Ectodermal cell (in vitro differentiated cells): ENCODE data around the gene KANSL3.
A peak's percentile ranks its signal among the peaks of the same experiment; 100 is the strongest.
"Not testable (repeated sequence)": the region's sequence is repeated elsewhere in the genome, so short reads cannot be mapped to it uniquely, and the experiment has no call there.

Experiments used
- H3K27ac ChIP-seq: 2 replicates; pipeline ENCODE4 v1.7.0; 2013; ENCODE audit warnings: mild to moderate bottlenecking, low read depth, low read length; ENCODE audit not compliant: insufficient read depth, poor library complexity, severe bottlenecking
- H3K27me3 ChIP-seq: 2 replicates; pipeline ENCODE4 v1.7.0; 2013; ENCODE audit warnings: mild to moderate bottlenecking, low read length; ENCODE audit not compliant: insufficient read depth, control insufficient read depth, poor library complexity, severe bottlenecking
- H3K36me3 ChIP-seq: one replicate; pipeline ENCODE4 v1.7.0; 2013; ENCODE audit warnings: low read length; ENCODE audit not compliant: control insufficient read depth, insufficient read depth
- H3K4me1 ChIP-seq: one replicate; pipeline ENCODE4 v1.7.0; 2013; ENCODE audit warnings: low read length; ENCODE audit not compliant: control insufficient read depth, insufficient read depth
- H3K4me3 ChIP-seq: 2 replicates; pipeline ENCODE4 v1.7.0; 2013; ENCODE audit warnings: low read depth, low read length, control low read depth; ENCODE audit not compliant: insufficient read depth
- H3K9me3 ChIP-seq: 2 replicates; pipeline ENCODE4 v1.7.0; 2013; ENCODE audit warnings: mild to moderate bottlenecking, low read length, moderate library complexity; ENCODE audit not compliant: control insufficient read depth
- WGBS, 2 experiments: methylation state at CpG; one replicate each; pipeline ENCODE4 v1.1.7; 2013; ENCODE audit warnings: missing lambda C conversion rate in 2 of 2; 5-methylcytosine and 5-hydroxymethylcytosine counted together

KANSL3 gene

GRCh38 chr2:96655526-96655925 is 17.4 kb upstream of the KANSL3 start:
- no peaks in the 10 kb centered on the region for H3K27me3 ChIP-seq
- WGBS, 2 experiments: 91 to 93% methylated on average over 6 of the region's 6 CpGs
- no peak overlapping the region for H3K4me3 ChIP-seq
- no peaks in the 10 kb centered on the region for H3K9me3 ChIP-seq
- H3K4me1 ChIP-seq: no peaks in the 10 kb centered on the region
- no peaks in the 10 kb centered on the region for H3K36me3 ChIP-seq
- H3K27ac ChIP-seq: no peak overlapping the region

- H3K9me3 ChIP-seq, H3K36me3 ChIP-seq: not testable (repeated sequence)
- WGBS, 2 experiments: 89 to 96% methylated on average over 6 to 7 of the region's 7 CpGs
These were observed 16.7 kb upstream of the KANSL3 start for GRCh38 chr2:96654791-96655190.

GRCh38 chr2:96651793-96652192 is 13.7 kb upstream of the KANSL3 start:
- Histone ChIP-seq H3K27me3 (no peaks in the 10 kb centered on the region), H3K4me3 (no peak overlapping the region), H3K36me3 (no peaks in the 10 kb centered on the region), H3K27ac (no peak overlapping the region), H3K9me3 (no peaks in the 10 kb centered on the region), H3K4me1 (no peaks in the 10 kb centered on the region)
- WGBS, 2 experiments: 92 to 96% methylated on average over 8 of the region's 8 CpGs

More at GRCh38 chr2:96654791-96655190, 16.7 kb upstream of the KANSL3 start:
- H3K27ac ChIP-seq, H3K4me1 ChIP-seq, H3K4me3 ChIP-seq, H3K27me3 ChIP-seq: not testable (repeated sequence)

- Histone ChIP-seq H3K4me3 (no peak overlapping the region), H3K27me3 (no peaks in the 10 kb centered on the region), H3K9me3 (no peaks in the 10 kb centered on the region), H3K27ac (no peak overlapping the region), H3K4me1 (no peaks in the 10 kb centered on the region), H3K36me3 (no peaks in the 10 kb centered on the region)
- 90 to 96% methylated on average over 1 of the region's 1 CpG for WGBS, 2 experiments
These were observed 11.2 kb upstream of the KANSL3 start for GRCh38 chr2:96649342-96649741.

- Histone ChIP-seq H3K4me1 (no peaks in the 10 kb centered on the region), H3K27me3 (no peaks in the 10 kb centered on the region), H3K9me3 (no peaks in the 10 kb centered on the region), H3K36me3 (no peaks in the 10 kb centered on the region), H3K27ac (no peak overlapping the region), H3K4me3 (no peak overlapping the region)
- 94 to 97% methylated on average over 7 of the region's 7 CpGs for WGBS, 2 experiments
These were observed 10.3 kb upstream of the KANSL3 start for GRCh38 chr2:96648306-96648930.

GRCh38 chr2:96647681-96648080 is 9.6 kb upstream of the KANSL3 start:
- Histone ChIP-seq H3K27me3 (no peaks in the 10 kb centered on the region), H3K4me1 (no peaks in the 10 kb centered on the region), H3K27ac (no peak overlapping the region), H3K4me3 (no peak overlapping the region), H3K36me3 (no peaks in the 10 kb centered on the region), H3K9me3 (no peaks in the 10 kb centered on the region)
- WGBS, 2 experiments: 94 to 95% methylated on average over 6 of the region's 6 CpGs

GRCh38 chr2:96642564-96643360 is 4.7 kb upstream of the KANSL3 start, which contains the start of gene FER1L5:
Gene FER1L5 (plus strand): TSS chr2:96642764. CDS start chr2:96642837, 73 bp downstream.
- Histone ChIP-seq H3K9me3 (no peaks in the 10 kb centered on the region), H3K27me3 (no peaks in the 10 kb centered on the region), H3K27ac (no peak within 1 kb of the TSS), H3K36me3 (no peaks in the 10 kb centered on the region), H3K4me1 (no peaks in the 10 kb centered on the region), H3K4me3 (peak within 1 kb of the TSS; percentile 38)
- WGBS, 2 experiments: 54 to 70% methylated on average over 9 to 10 of the region's 10 CpGs

GRCh38 chr2:96637385-96638143 is 548 bp downstream of the KANSL3 start:
- H3K27me3 ChIP-seq: no peaks in the 10 kb centered on the region
- peaks cover 11% of the 10 kb centered on the region for H3K4me1 ChIP-seq
- peak overlapping the region; percentile 78 for H3K4me3 ChIP-seq
- WGBS, 2 experiments: 3% methylated on average over 50 of the region's 50 CpGs
- H3K9me3 ChIP-seq: no peaks in the 10 kb centered on the region
- H3K36me3 ChIP-seq: peaks cover 4% of the 10 kb centered on the region
- H3K27ac ChIP-seq: no peak overlapping the region

GRCh38 chr2:96636551-96637171 is 1.5 kb downstream of the KANSL3 start:
- Histone ChIP-seq H3K9me3 (no peaks in the 10 kb centered on the region), H3K27ac (no peak overlapping the region), H3K4me3 (peak overlapping the region; percentile 78), H3K27me3 (no peaks in the 10 kb centered on the region), H3K36me3 (peaks cover 4% of the 10 kb centered on the region), H3K4me1 (peaks cover 11% of the 10 kb centered on the region)
- 88 to 89% methylated on average over 14 of the region's 14 CpGs for WGBS, 2 experiments
